Left cardiac atrium (tissue), 4 donors: ENCODE data around the gene DEXI. TPM values are rescaled to one million over a fixed set of nuclear protein-coding genes. Genes with fewer than 3 reads are reported as not detected.

Source experiments
- ATAC-seq, 2 donors: fragments of 200-7000 bp; cut with Tn5 transposase; one replicate each; pipeline ENCODE4 v1.9.1; 2020; ENCODE audit warnings: mild to moderate bottlenecking in 2 of 2, moderate library complexity in 2 of 2
- DNase-seq: peaks from one replicate; pipeline ENCODE4 v3.0.0-alpha.2; 2020
- intact Hi-C, 2 donors: fragments of 100-400 bp; cut with DNase I; formaldehyde crosslinking; loops; one replicate each; pipeline versions ENCODE4 v1.14.1 to v1.15.1; 2022 to 2023
- total RNA-seq, 2 donors: library from RNA; stranded (reverse); fragmentation: NEBNext Ultra II Directional; extraction: Animal tissue kit (Norgen Biotek cat#: 25700); gene quantifications; one replicate each; pipeline ENCODE4 v1.2.1, GENCODE V29; 2021
- donor health status: DM: no; HTN: yes; CAD: no.
- donor health status: DM: no; HTN: yes; CAD: no; lungs with severe emphysema.
- donor health status: DM: yes; HTN: yes; CAD: no.
- donor health status: Dilated cardiomyopathy.

DEXI gene
- total RNA-seq, 2 donors from 2014 or later: 68.5 to 84.9 TPM

DNA sequence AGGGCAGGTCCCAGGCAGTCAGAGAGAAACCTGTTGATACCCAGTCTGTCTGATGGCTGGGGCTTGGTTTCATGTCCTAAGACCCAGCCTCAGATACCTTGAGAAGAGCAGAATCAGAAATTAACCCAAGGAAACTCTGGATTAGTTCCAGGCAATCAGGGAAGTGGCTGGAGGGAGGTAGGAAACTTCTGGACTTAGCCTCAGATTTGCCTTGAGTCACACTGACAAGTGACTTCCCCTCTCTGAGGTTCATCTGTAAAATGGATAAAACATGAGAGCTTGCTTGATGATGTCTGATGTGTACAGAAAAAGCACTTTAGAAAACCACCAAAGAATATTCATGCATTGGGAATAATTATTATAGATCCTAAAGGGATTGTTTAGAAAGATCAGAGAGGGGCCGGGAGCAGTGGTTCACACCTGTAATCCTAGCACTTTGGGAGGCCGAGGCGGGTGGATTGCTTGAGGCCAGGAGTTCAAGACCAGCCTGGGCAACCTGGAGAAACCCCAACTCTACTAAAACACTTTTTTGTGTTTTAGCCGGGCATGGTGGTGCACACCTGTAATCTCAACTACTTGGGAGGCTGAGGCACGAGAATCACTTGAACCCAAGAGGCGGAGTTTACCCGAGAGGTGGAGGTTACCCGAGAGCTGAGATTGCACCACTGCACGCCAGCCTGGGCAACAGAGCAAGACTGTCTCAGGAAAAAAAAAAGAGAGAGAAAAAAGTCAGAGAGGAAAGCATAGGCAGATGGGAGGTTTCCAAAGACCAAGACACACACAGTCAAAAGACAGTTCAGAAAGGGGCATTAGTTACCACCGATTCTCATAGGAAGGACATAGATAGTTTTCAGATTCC is 61.4 kb downstream of the DEXI start:
- ATAC-seq: no peak
- intact Hi-C loops: no loop called here
- DNase-seq: no peak

- intact Hi-C loops: loop anchor here in 1 of 2 donors (5.0 kb wide), 1 partner anchor 43 kb away; no protein-coding TSS in a partner anchor
- no peak for DNase-seq
- no peak for ATAC-seq
Measured at GRCh38 chr16:10879681-10880589, 62.3 kb downstream of the DEXI start.

Other genes with a start within 250 kb of the DEXI start
- under 1 TPM in 1 of 2 donors, not detected in 1; 0.52 TPM for gene TEKT5, start 247.5 kb downstream of the DEXI start, total RNA-seq
- 10 to 100 TPM; 38.1 to 38.9 TPM for gene NUBP1, start 198.6 kb downstream of the DEXI start, total RNA-seq
- 1 to 10 TPM in 1 of 2 donors, under 1 TPM in 1; 0.80 to 1.3 TPM for gene TVP23A, start 123.7 kb downstream of the DEXI start, total RNA-seq
- 1 to 10 TPM; 6.6 to 9.9 TPM for gene CIITA, start 65.3 kb downstream of the DEXI start, total RNA-seq
- 10 to 100 TPM; 25.5 to 30.2 TPM for gene CLEC16A, start 2.1 kb upstream of the DEXI start, total RNA-seq